Measurements from ENCODE around the gene GTF2IRD1.
"Not testable (repeated sequence)": the region's sequence is repeated elsewhere in the genome, so short reads cannot be mapped to it uniquely, and the experiment has no call there.

The GTF2IRD1 gene

GRCh38 chr7:74496272-74496671 is 42.6 kb downstream of the GTF2IRD1 start:
- H3K36me3 ChIP-seq (ENCODE audit: insufficient read depth, insufficient read length, low read length) = no peaks in the 10 kb centered on the region
- peaks cover 5% of the 10 kb centered on the region for H3K4me1 ChIP-seq (ENCODE audit: insufficient read depth, insufficient read length)
- H3K9me3 ChIP-seq (ENCODE audit: insufficient read depth, low read length) = no peaks in the 10 kb centered on the region
- no peak overlapping the region for H3K4me3 ChIP-seq (ENCODE audit: insufficient read length, low read depth)
- no peak overlapping the region for H3K9ac ChIP-seq (ENCODE audit: insufficient read length, low read depth)
- H3K27me3 ChIP-seq (ENCODE audit: insufficient read depth, insufficient read length) = no peaks in the 10 kb centered on the region
- TF ChIP-seq ZNF274 (IDR thresholded peaks at IDR 0.05; ENCODE audit: low read depth, low read length) (no peak), SUZ12 (IDR thresholded peaks at IDR 0.05; ENCODE audit: extremely low read depth, insufficient read depth, insufficient read length) (no peak), YY1 (IDR thresholded peaks at IDR 0.05; ENCODE audit: insufficient read depth, insufficient read length) (no peak)
- DNase-seq (ENCODE audit: low read depth, low spot score) = no peak

GRCh38 chr7:74496773-74497172 is 43.1 kb downstream of the GTF2IRD1 start:
- not testable (repeated sequence) for H3K4me3 ChIP-seq (ENCODE audit: insufficient read length, low read depth); DNase-seq (ENCODE audit: low read depth, low spot score); H3K27me3 ChIP-seq (ENCODE audit: insufficient read depth, insufficient read length); H3K9ac ChIP-seq (ENCODE audit: insufficient read length, low read depth); H3K9me3 ChIP-seq (ENCODE audit: insufficient read depth, low read length); H3K4me1 ChIP-seq (ENCODE audit: insufficient read depth, insufficient read length); H3K36me3 ChIP-seq (ENCODE audit: insufficient read depth, insufficient read length, low read length)

GRCh38 chr7:74498354-74498753 is 44.6 kb downstream of the GTF2IRD1 start:
- H3K36me3 ChIP-seq (ENCODE audit: insufficient read depth, insufficient read length, low read length) = no peaks in the 10 kb centered on the region
- H3K9me3 ChIP-seq (ENCODE audit: insufficient read depth, low read length) = no peaks in the 10 kb centered on the region
- peaks cover 5% of the 10 kb centered on the region for H3K4me1 ChIP-seq (ENCODE audit: insufficient read depth, insufficient read length)
- no peak for DNase-seq (ENCODE audit: low read depth, low spot score)
- no peaks in the 10 kb centered on the region for H3K27me3 ChIP-seq (ENCODE audit: insufficient read depth, insufficient read length)
- H3K9ac ChIP-seq (ENCODE audit: insufficient read length, low read depth) = no peak overlapping the region
- TF ChIP-seq YY1 (IDR thresholded peaks at IDR 0.05; ENCODE audit: insufficient read depth, insufficient read length) = no peak
- TF ChIP-seq ZNF274 (IDR thresholded peaks at IDR 0.05; ENCODE audit: low read depth, low read length) = no peak
- TF ChIP-seq SUZ12 (IDR thresholded peaks at IDR 0.05; ENCODE audit: extremely low read depth, insufficient read depth, insufficient read length) = no peak
- no peak overlapping the region for H3K4me3 ChIP-seq (ENCODE audit: insufficient read length, low read depth)

- Histone ChIP-seq H3K27me3 (ENCODE audit: insufficient read depth, insufficient read length) (no peaks in the 10 kb centered on the region), H3K36me3 (ENCODE audit: insufficient read depth, insufficient read length, low read length) (no peaks in the 10 kb centered on the region), H3K4me1 (ENCODE audit: insufficient read depth, insufficient read length) (peaks cover 5% of the 10 kb centered on the region), H3K9me3 (ENCODE audit: insufficient read depth, low read length) (no peaks in the 10 kb centered on the region), H3K4me3 (ENCODE audit: insufficient read length, low read depth) (no peak overlapping the region), H3K9ac (ENCODE audit: insufficient read length, low read depth) (no peak overlapping the region)
- DNase-seq (ENCODE audit: low read depth, low spot score) = no peak
- TF ChIP-seq ZNF274 (IDR thresholded peaks at IDR 0.05; ENCODE audit: low read depth, low read length) = no peak
- no peak for TF ChIP-seq YY1 (IDR thresholded peaks at IDR 0.05; ENCODE audit: insufficient read depth, insufficient read length)
- TF ChIP-seq SUZ12 (IDR thresholded peaks at IDR 0.05; ENCODE audit: extremely low read depth, insufficient read depth, insufficient read length) = no peak
These were observed 45.5 kb downstream of the GTF2IRD1 start for GRCh38 chr7:74498996-74499834.

GRCh38 chr7:74499835-74500388 is 46.2 kb downstream of the GTF2IRD1 start:
- Histone ChIP-seq H3K9me3 (ENCODE audit: insufficient read depth, low read length) (no peaks in the 10 kb centered on the region), H3K4me1 (ENCODE audit: insufficient read depth, insufficient read length) (peaks cover 5% of the 10 kb centered on the region), H3K27me3 (ENCODE audit: insufficient read depth, insufficient read length) (no peaks in the 10 kb centered on the region), H3K36me3 (ENCODE audit: insufficient read depth, insufficient read length, low read length) (no peaks in the 10 kb centered on the region), H3K4me3 (ENCODE audit: insufficient read length, low read depth) (no peak overlapping the region), H3K9ac (ENCODE audit: insufficient read length, low read depth) (no peak overlapping the region)
- no peak for DNase-seq (ENCODE audit: low read depth, low spot score)
- TF ChIP-seq YY1 (IDR thresholded peaks at IDR 0.05; ENCODE audit: insufficient read depth, insufficient read length) = no peak
- no peak for TF ChIP-seq ZNF274 (IDR thresholded peaks at IDR 0.05; ENCODE audit: low read depth, low read length)
- no peak for TF ChIP-seq SUZ12 (IDR thresholded peaks at IDR 0.05; ENCODE audit: extremely low read depth, insufficient read depth, insufficient read length)

GRCh38 chr7:74501298-74501697 is 47.6 kb downstream of the GTF2IRD1 start:
- TF ChIP-seq SUZ12 (IDR thresholded peaks at IDR 0.05; ENCODE audit: extremely low read depth, insufficient read depth, insufficient read length) = no peak
- no peak for TF ChIP-seq ZNF274 (IDR thresholded peaks at IDR 0.05; ENCODE audit: low read depth, low read length)
- no peak for TF ChIP-seq YY1 (IDR thresholded peaks at IDR 0.05; ENCODE audit: insufficient read depth, insufficient read length)
- no peak for DNase-seq (ENCODE audit: low read depth, low spot score)

GRCh38 chr7:74502216-74502891 is 48.6 kb downstream of the GTF2IRD1 start:
- Histone ChIP-seq H3K9me3 (ENCODE audit: insufficient read depth, low read length) (no peaks in the 10 kb centered on the region), H3K4me1 (ENCODE audit: insufficient read depth, insufficient read length) (peaks cover 1% of the 10 kb centered on the region), H3K27me3 (ENCODE audit: insufficient read depth, insufficient read length) (no peaks in the 10 kb centered on the region), H3K36me3 (ENCODE audit: insufficient read depth, insufficient read length, low read length) (peaks cover 7% of the 10 kb centered on the region), H3K4me3 (ENCODE audit: insufficient read length, low read depth) (no peak overlapping the region), H3K9ac (ENCODE audit: insufficient read length, low read depth) (no peak overlapping the region)
- no peak for DNase-seq (ENCODE audit: low read depth, low spot score)
- no peak for TF ChIP-seq ZNF274 (IDR thresholded peaks at IDR 0.05; ENCODE audit: low read depth, low read length)
- TF ChIP-seq YY1 (IDR thresholded peaks at IDR 0.05; ENCODE audit: insufficient read depth, insufficient read length) = no peak

More at GRCh38 chr7:74501298-74501697, 47.6 kb downstream of the GTF2IRD1 start:
- Histone ChIP-seq H3K4me1 (ENCODE audit: insufficient read depth, insufficient read length) (peaks cover 4% of the 10 kb centered on the region), H3K9ac (ENCODE audit: insufficient read length, low read depth) (no peak overlapping the region), H3K9me3 (ENCODE audit: insufficient read depth, low read length) (no peaks in the 10 kb centered on the region), H3K4me3 (ENCODE audit: insufficient read length, low read depth) (no peak overlapping the region), H3K27me3 (ENCODE audit: insufficient read depth, insufficient read length) (no peaks in the 10 kb centered on the region), H3K36me3 (ENCODE audit: insufficient read depth, insufficient read length, low read length) (peaks cover 4% of the 10 kb centered on the region)
